ENCODE data around the gene UTY. TPM values are rescaled to one million over a fixed set of nuclear protein-coding genes. Genes with fewer than 3 reads are reported as not detected.
A peak's percentile ranks its signal among the peaks of the same experiment; 100 is the strongest.

UTY gene
- total RNA-seq, 5 donors from 2014 or later (not counting 1 experiment from before 2014, with no cell fraction given): 0.06 to 104 (median 57.4) TPM; not detected in 1

DNA sequence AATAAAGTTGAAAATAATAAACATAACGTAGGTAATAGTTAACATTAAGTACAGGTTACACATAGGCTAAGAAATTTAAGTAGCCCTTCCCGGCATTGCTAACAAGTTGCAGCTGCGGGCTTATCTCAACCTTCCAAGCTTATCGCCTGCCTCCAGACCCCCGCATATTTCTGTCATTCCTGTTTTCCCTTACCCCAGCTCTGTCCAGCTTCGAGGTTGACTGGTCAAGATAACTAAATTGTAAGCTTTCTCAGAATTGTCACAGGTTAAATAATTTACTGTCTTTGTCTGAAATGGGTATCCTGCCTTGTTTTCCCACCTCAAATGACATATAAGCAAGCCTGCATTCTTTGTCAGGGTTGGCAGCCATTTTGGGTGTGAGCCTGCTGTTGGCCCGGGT is 36.7 kb downstream of the UTY start:
- no peak for DNase-seq
- Histone ChIP-seq H3K36me3 (ENCODE audit: control insufficient read depth in 2 of 2, extremely low read depth in 1 of 2, insufficient read depth in 1 of 2, low read length in 1 of 2) (peaks cover 0 to 26% of the 10 kb centered on the region in 2 donors), H3K27me3 (replicated peaks in 1 of 2; ENCODE audit: control insufficient read depth in 2 of 2, extremely low read depth in 1 of 2, insufficient read depth in 2 of 2, low read length in 1 of 2) (no peaks in the 10 kb centered on the region), H3K27ac (ENCODE audit: low read length) (no peak overlapping the region), H3K4me1 (ENCODE audit: control insufficient read depth in 1 of 2, extremely low read depth in 1 of 2, insufficient read depth in 2 of 2, low read length in 2 of 2) (peaks cover 0 to 3% of the 10 kb centered on the region in 2 experiments), H3K4me3 (ENCODE audit: control insufficient read depth in 1 of 2, extremely low read depth in 1 of 2, low read length in 1 of 2) (no peak overlapping the region), H3K9me3 (no peaks in the 10 kb centered on the region)
- Mint-ChIP-seq H3K36me3 (peaks cover 31% of the 10 kb centered on the region), H3K4me3 (no peak overlapping the region), H3K9me3 (no peaks in the 10 kb centered on the region), H3K27me3 (no peaks in the 10 kb centered on the region), H3K27ac (peak overlapping the region in 1 of 2 donors; percentile 24), H3K4me1 (peaks cover 0 to 68% (median 0%) of the 10 kb centered on the region in 3 donors)
- WGBS (ENCODE audit: insufficient coverage): 100% methylated on average over 1 of the region's 7 CpGs
- no peak for ATAC-seq (replicated peaks in 1 of 4)
- POLR2A ChIA-PET: no interaction called here
- CTCF ChIA-PET: no interaction called here

DNA sequence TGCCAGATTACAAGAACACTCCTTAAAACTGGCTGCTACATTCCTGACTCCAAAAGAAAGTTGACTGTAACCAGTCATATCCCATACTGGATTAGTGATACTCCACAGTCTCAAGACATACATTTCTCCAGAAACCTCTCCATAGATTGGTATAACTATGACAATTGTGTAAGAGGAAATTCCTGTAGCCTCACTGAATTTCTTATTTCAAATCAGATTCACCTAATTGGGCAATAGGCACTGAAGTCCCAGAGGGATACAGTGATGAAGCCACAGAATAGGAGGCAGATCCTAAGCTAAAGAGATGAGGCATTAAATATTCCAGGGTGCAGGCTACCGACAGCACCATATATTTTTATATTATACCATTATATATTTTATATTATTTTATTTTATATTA is 39.0 kb downstream of the UTY start:
- POLR2A ChIA-PET: no interaction called here
- Histone ChIP-seq H3K9me3 (no peaks in the 10 kb centered on the region), H3K4me3 (ENCODE audit: control insufficient read depth in 1 of 2, extremely low read depth in 1 of 2, low read length in 1 of 2) (no peak overlapping the region), H3K27ac (ENCODE audit: low read length) (no peak overlapping the region), H3K27me3 (replicated peaks in 1 of 2; ENCODE audit: control insufficient read depth in 2 of 2, extremely low read depth in 1 of 2, insufficient read depth in 2 of 2, low read length in 1 of 2) (no peaks in the 10 kb centered on the region), H3K36me3 (ENCODE audit: control insufficient read depth in 2 of 2, extremely low read depth in 1 of 2, insufficient read depth in 1 of 2, low read length in 1 of 2) (peaks cover 0 to 19% of the 10 kb centered on the region in 2 donors), H3K4me1 (ENCODE audit: control insufficient read depth in 1 of 2, extremely low read depth in 1 of 2, insufficient read depth in 2 of 2, low read length in 2 of 2) (peaks cover 0 to 14% of the 10 kb centered on the region in 2 experiments)
- Mint-ChIP-seq H3K27me3 (no peaks in the 10 kb centered on the region), H3K36me3 (peaks cover 25% of the 10 kb centered on the region), H3K27ac (peak overlapping the region in 1 of 2 donors; percentile 19), H3K4me3 (no peak overlapping the region), H3K4me1 (peaks cover 0 to 72% (median 0%) of the 10 kb centered on the region in 3 donors), H3K9me3 (no peaks in the 10 kb centered on the region)
- WGBS (ENCODE audit: insufficient coverage): no CpG with 5 or more reads among the region's 1 CpG
- ATAC-seq (replicated peaks in 1 of 4) (no peak), DNase-seq (no peak)
- CTCF ChIA-PET: no interaction called here

DNA sequence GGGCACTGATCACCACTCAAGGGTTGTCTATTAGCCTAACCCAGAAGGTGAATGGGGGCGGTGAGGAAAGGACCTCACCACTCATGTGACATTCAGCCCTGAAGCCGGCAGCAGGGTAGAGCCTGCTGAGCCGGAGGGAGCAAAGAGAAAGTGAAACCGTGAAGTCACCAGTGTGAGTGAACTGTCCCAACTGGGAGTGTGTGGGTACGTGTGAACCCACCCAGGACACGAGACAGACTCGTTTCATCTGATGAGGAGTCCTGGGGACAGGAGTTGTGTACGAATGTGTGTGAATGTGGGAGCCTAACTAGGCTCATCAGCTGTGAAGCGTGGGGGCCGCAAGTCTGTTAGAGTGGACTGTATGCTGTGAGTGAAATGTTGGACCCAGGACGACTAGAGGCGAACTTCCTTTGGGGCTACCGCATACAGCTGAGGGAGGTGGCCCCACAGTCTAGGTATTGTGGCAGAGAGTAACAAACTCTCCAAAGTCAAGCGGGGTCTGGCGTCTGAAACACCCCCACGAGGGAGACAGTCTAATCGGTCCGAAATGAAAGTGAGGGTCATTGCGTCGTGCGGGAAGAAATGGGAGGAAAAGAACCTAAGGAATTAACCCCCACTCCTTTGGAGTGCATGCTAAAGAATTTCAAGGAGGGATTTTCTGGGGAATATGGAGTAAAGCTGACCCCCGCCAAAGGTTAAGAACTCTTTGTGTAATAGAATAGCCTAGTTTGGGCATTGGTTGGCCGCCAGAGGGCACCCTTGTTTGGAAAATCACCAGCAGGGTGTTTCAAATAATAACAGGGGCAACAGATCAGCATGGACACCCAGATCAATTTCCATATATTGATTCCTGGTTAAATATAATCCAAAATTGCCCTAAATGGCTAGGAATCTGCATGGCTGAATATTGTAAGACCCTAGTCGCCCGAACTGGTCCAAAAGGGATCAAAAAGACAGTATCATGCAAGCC is 43.6 kb downstream of the UTY start:
- Histone ChIP-seq H3K4me3 (ENCODE audit: control insufficient read depth in 1 of 2, extremely low read depth in 1 of 2, low read length in 1 of 2) (peak overlapping the region in 1 of 2 donors; percentile 54), H3K9me3 (no peaks in the 10 kb centered on the region), H3K27me3 (replicated peaks in 1 of 2; ENCODE audit: control insufficient read depth in 2 of 2, extremely low read depth in 1 of 2, insufficient read depth in 2 of 2, low read length in 1 of 2) (no peaks in the 10 kb centered on the region), H3K27ac (ENCODE audit: low read length) (peak overlapping the region; percentile 88), H3K36me3 (ENCODE audit: control insufficient read depth in 2 of 2, extremely low read depth in 1 of 2, insufficient read depth in 1 of 2, low read length in 1 of 2) (peaks cover 0 to 10% of the 10 kb centered on the region in 2 donors), H3K4me1 (ENCODE audit: control insufficient read depth in 1 of 2, extremely low read depth in 1 of 2, insufficient read depth in 2 of 2, low read length in 2 of 2) (peaks cover 0 to 27% of the 10 kb centered on the region in 2 experiments)
- Mint-ChIP-seq H3K4me3 (peak overlapping the region in 1 of 3 donors; percentile 89), H3K27ac (peak overlapping the region in 1 of 2 donors; percentile 91), H3K4me1 (peaks cover 0 to 82% (median 0%) of the 10 kb centered on the region in 3 donors), H3K27me3 (no peaks in the 10 kb centered on the region), H3K9me3 (peaks cover 0 to 14% (median 0%) of the 10 kb centered on the region in 3 donors), H3K36me3 (peaks cover 39% of the 10 kb centered on the region)
- ChIA-PET POLR2A (no interaction called here), CTCF (interaction anchor here in 1 of 2 donors (0.7 kb wide), 1 partner anchor 66 kb away, joined by 3 read pairs; no protein-coding TSS in a partner anchor)
- ATAC-seq (replicated peaks in 1 of 4): peak in 2 of 4 experiments; percentile 74 to 78
- DNase-seq: peak in 20 of 35 experiments; percentile 25 to 73 (median 46)
- 26% methylated on average over 5 of the region's 25 CpGs for WGBS (ENCODE audit: insufficient coverage)

DNA sequence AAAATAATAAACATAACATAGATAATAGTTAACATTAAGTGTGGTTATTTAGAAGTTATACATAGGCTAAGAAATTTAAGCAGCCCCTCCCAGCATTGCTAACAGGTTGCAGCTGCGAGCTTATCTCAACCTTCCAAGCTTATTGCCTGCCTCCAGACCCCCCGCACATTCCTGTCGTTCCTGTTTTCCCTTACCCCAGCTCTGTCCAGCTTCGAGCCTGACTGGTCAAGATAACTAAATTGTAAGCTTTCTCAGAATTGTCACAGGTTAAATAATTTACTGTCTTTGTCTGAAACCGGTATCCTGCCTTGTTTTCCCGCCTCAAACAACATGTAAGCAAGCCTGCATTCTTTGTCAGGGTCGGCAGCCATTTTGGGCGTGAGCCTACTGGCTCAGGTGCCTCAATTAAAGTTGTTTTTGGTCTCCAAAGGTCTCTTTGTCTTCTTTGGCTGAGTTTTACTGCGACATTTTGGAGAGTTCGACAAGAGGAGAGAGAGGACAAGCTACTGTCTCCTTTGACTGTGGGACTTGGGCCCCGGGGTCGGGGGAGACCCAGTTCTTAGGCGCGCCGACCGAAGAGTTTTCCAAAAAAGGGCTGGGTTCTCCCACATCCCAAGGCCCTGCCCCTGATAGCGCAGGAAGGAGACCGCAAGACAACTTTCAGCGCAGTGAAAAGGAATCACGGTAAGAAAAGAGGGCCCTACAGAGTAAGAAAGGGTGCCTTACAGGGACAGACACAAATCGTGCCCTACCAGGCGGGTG is 44.4 kb downstream of the UTY start:
- DNase-seq: no peak
- Histone ChIP-seq H3K4me1 (ENCODE audit: control insufficient read depth in 1 of 2, extremely low read depth in 1 of 2, insufficient read depth in 2 of 2, low read length in 2 of 2) (peaks cover 0 to 27% of the 10 kb centered on the region in 2 experiments), H3K36me3 (ENCODE audit: control insufficient read depth in 2 of 2, extremely low read depth in 1 of 2, insufficient read depth in 1 of 2, low read length in 1 of 2) (peaks cover 0 to 9% of the 10 kb centered on the region in 2 donors), H3K9me3 (no peaks in the 10 kb centered on the region), H3K27ac (ENCODE audit: low read length) (peak overlapping the region; percentile 88), H3K27me3 (replicated peaks in 1 of 2; ENCODE audit: control insufficient read depth in 2 of 2, extremely low read depth in 1 of 2, insufficient read depth in 2 of 2, low read length in 1 of 2) (no peaks in the 10 kb centered on the region), H3K4me3 (ENCODE audit: control insufficient read depth in 1 of 2, extremely low read depth in 1 of 2, low read length in 1 of 2) (peak overlapping the region in 1 of 2 donors; percentile 54)
- POLR2A ChIA-PET: no interaction called here
- Mint-ChIP-seq H3K27ac (peak overlapping the region in 1 of 2 donors; percentile 91), H3K4me3 (peak overlapping the region in 1 of 3 donors; percentile 89), H3K27me3 (no peaks in the 10 kb centered on the region), H3K4me1 (peaks cover 0 to 79% (median 0%) of the 10 kb centered on the region in 3 donors), H3K36me3 (peaks cover 44% of the 10 kb centered on the region), H3K9me3 (peaks cover 0 to 17% (median 0%) of the 10 kb centered on the region in 3 donors)
- CTCF ChIA-PET: no interaction called here
- no peak for ATAC-seq (replicated peaks in 1 of 4)
- 86% methylated on average over 7 of the region's 22 CpGs for WGBS (ENCODE audit: insufficient coverage)

DNA sequence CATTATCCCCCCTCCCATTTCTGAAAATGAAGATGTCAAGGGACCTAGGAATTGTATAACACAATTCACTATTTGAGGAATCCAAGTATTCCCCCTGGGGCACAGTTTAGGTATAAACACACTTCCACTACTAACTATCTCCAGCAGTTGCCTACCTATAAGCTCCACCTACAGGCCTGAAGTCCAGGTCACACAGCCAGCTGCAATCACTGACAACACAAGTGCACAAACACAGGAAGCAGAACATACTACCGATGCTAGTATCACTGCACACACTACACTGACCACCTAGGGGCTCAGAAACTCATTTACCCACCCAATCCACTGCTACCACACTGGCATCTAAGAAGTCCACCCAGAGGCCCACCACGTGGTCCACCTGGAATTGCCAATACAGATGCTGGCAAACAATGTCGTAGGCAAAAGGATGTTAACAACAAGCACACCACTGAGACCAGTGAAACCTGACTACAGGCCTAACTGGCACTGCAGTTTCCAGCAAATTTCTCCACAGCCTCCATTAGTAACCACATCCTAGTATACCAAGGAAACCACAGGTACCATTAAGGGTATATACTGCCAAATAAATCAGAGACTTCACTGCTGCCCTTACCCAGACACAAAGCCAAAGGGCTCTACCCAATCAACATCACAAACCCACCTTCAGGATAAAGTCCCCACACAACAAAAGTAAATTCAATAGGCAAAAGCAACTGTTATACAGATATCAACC is 47.4 kb downstream of the UTY start:
- CTCF ChIA-PET: no interaction called here
- peak overlapping the region in 1 of 3 donors; percentile 28 for H3K4me3 Mint-ChIP-seq

More for the DNA sequence above, 47.4 kb downstream of the UTY start:
- Histone ChIP-seq H3K36me3 (ENCODE audit: control insufficient read depth in 2 of 2, extremely low read depth in 1 of 2, insufficient read depth in 1 of 2, low read length in 1 of 2) (peaks cover 0 to 10% of the 10 kb centered on the region in 2 donors), H3K4me3 (ENCODE audit: control insufficient read depth in 1 of 2, extremely low read depth in 1 of 2, low read length in 1 of 2) (no peak overlapping the region), H3K27me3 (replicated peaks in 1 of 2; ENCODE audit: control insufficient read depth in 2 of 2, extremely low read depth in 1 of 2, insufficient read depth in 2 of 2, low read length in 1 of 2) (no peaks in the 10 kb centered on the region), H3K9me3 (no peaks in the 10 kb centered on the region), H3K27ac (ENCODE audit: low read length) (peak overlapping the region; percentile 39), H3K4me1 (ENCODE audit: control insufficient read depth in 1 of 2, extremely low read depth in 1 of 2, insufficient read depth in 2 of 2, low read length in 2 of 2) (peaks cover 0 to 25% of the 10 kb centered on the region in 2 experiments)
- H3K27me3 Mint-ChIP-seq: no peaks in the 10 kb centered on the region
- no peak for DNase-seq
- H3K4me1 Mint-ChIP-seq: peaks cover 0 to 70% (median 0%) of the 10 kb centered on the region in 3 donors
- peaks cover 0 to 32% (median 0%) of the 10 kb centered on the region in 3 donors for H3K9me3 Mint-ChIP-seq
- POLR2A ChIA-PET: no interaction called here
- ATAC-seq (replicated peaks in 1 of 4): no peak
- peak overlapping the region in 1 of 2 donors; percentile 67 for H3K27ac Mint-ChIP-seq
- peaks cover 64% of the 10 kb centered on the region for H3K36me3 Mint-ChIP-seq
- no CpG with 5 or more reads among the region's 3 CpGs for WGBS (ENCODE audit: insufficient coverage)

Measured in T-cell (primary cell).